GM18520 (cell line): ENCODE data around the gene URAD.

Source experiments
- ATAC-seq: cut with Tn5 transposase; IDR thresholded peaks from one replicate; pipeline ENCODE4 v1.9.1; 2021; ENCODE audit not compliant: unreplicated experiment

Gene URAD

GRCh38 chr13:27959976-27960361 lies 28.5 kb downstream of the URAD start:
- no peak for ATAC-seq

GRCh38 chr13:27956576-27957300 lies 31.8 kb downstream of the URAD start:
- ATAC-seq = no peak

GRCh38 chr13:27955014-27955591 lies 33.4 kb downstream of the URAD start:
- ATAC-seq = no peak

- ATAC-seq = peak; percentile 14
Observed at GRCh38 chr13:27954406-27954851, 34.1 kb downstream of the URAD start.

GRCh38 chr13:27953676-27954405 lies 34.7 kb downstream of the URAD start:
- peak; percentile 75 for ATAC-seq

- no peak for ATAC-seq
Observed at GRCh38 chr13:27952876-27953675, 35.4 kb downstream of the URAD start.

- no peak for ATAC-seq
Observed at GRCh38 chr13:27942972-27943371, 45.5 kb downstream of the URAD start.

GRCh38 chr13:27933580-27934328 lies 54.7 kb downstream of the URAD start:
- ATAC-seq = no peak

- no peak for ATAC-seq
Observed at GRCh38 chr13:27933118-27933517, 55.4 kb downstream of the URAD start.

- no peak for ATAC-seq
Observed at GRCh38 chr13:27929868-27930267, 58.6 kb downstream of the URAD start.

GRCh38 chr13:27928805-27929753 lies 59.4 kb downstream of the URAD start:
- no peak for ATAC-seq

- ATAC-seq = no peak
Observed at GRCh38 chr13:27928353-27928804, 60.1 kb downstream of the URAD start.
